HG02588 (cell line): ENCODE results near the gene C1orf210.

Experiments used
- ATAC-seq: cut with Tn5 transposase; IDR thresholded peaks from one replicate; pipeline ENCODE4 v1.9.1; 2021; ENCODE audit warnings: mild to moderate bottlenecking, moderate library complexity; ENCODE audit not compliant: unreplicated experiment

The C1orf210 gene

GRCh38 chr1:43285269-43285990 lies at the start of gene C1orf210:
TSS of gene C1orf210 (minus strand) at chr1:43285581. CDS start at chr1:43283270, 2,311 bp downstream.
- ATAC-seq = no peak

GRCh38 chr1:43334453-43335205 lies 49.2 kb upstream of the C1orf210 start:
- no peak for ATAC-seq

DNA sequence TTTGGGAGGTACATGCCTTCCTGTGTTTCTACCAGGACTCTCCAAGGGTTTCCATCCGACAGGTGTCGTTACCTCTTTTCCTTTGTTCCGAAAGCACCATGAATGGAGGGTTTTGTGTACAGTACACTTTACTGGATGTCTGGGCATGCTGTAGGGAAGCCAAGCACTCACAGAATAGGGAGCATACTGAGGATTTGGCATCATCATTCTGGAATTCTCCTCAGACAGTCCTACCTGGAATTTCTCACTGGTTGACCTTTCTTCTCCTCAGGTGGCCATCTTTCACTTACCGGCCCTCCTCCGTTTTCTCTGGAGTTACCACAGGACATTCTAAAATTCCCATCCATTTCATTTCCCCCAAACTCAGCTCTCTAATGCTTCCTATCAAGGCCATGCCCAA lies 46.3 kb upstream of the C1orf210 start:
- no peak for ATAC-seq

- no peak for ATAC-seq
These were observed 44.8 kb upstream of the C1orf210 start for GRCh38 chr1:43329995-43330751.

- no peak for ATAC-seq
These were observed 42.3 kb upstream of the C1orf210 start for GRCh38 chr1:43327549-43328292.

DNA sequence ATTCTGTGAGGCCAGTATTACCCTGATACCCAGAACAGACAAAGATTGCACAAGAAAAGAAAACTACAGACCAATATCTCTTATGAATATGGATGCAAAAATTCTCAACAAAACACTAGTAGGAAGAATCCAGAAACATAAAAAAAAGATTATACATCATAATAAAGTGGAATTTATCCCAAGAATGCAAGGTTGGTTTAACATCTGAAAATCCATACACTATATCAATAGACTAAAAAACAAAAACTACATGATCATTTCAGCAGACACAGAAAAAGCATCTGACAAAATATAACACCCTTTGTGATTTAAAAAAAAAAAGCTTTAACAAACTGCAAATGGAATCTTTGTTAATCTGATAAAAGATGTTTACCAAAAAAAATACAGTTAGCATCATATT lies 40.0 kb upstream of the C1orf210 start:
- no peak for ATAC-seq

DNA sequence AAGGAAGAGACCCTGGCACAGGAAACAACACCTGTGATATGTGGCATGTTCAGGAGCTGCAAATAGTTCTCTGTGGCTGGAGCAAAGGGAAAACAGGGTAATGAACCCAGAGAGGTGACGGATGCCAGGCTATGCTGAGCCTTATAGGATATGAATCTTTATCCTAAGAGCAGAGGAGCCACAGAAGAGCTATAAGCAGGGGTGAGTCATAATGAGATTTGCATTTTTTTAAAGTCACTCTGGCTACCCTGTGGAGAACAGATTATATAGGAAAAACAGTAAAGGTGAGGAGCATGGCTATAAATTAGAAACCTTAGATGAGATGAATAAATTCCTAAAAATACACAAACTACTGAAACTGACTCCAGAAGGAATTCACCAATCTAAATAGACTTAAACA lies 39.4 kb upstream of the C1orf210 start:
- no peak for ATAC-seq

- ATAC-seq = no peak
These were observed 37.1 kb upstream of the C1orf210 start for GRCh38 chr1:43322506-43322905.

DNA sequence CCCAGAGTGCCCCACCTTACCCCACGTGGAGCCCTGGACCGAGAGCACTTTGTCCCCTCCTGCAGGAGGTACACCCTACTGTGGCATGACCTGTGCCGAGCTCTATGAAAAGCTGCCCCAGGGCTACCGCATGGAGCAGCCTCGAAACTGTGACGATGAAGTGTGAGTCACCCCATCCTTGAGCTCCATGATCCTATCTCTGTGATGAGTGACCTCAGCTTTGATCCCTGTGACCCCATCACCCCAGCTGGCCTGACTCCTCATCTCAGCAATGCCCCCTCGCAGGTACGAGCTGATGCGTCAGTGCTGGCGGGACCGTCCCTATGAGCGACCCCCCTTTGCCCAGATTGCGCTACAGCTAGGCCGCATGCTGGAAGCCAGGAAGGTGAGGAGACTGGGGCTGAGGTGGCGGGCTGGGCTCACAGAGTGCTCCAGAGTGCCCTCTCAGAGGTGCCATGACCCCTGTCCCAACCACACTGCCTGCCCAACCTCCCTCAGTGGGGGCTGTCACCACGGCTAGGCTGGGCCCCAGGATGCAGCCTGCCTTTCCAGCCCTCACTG lies 36.0 kb upstream of the C1orf210 start:
- ATAC-seq = no peak

GRCh38 chr1:43319766-43320165 lies 34.4 kb upstream of the C1orf210 start:
- ATAC-seq = no peak

GRCh38 chr1:43319288-43319687 lies 33.9 kb upstream of the C1orf210 start:
- ATAC-seq = no peak

DNA sequence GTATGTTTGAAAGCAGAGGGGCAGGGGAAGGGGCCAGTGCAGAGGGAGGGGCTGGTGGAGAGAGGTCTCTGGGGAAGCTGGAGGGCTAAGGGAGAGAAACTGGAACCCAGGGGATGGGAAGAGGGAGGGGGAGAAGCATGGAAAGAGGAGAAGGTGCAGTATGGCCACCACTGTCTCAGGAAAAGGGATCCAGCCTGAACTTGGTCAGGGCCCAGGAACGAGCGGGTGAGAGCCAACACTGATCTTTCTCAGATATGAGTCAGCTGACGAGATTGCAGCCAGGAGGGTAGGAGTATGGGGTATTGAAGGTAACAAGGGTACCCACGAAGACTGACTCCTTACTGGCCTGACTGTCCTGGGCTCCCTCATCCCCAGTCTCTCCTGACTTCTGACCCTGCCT lies 33.5 kb upstream of the C1orf210 start:
- no peak for ATAC-seq

GRCh38 chr1:43317817-43318471 lies 32.6 kb upstream of the C1orf210 start:
- ATAC-seq = no peak

DNA sequence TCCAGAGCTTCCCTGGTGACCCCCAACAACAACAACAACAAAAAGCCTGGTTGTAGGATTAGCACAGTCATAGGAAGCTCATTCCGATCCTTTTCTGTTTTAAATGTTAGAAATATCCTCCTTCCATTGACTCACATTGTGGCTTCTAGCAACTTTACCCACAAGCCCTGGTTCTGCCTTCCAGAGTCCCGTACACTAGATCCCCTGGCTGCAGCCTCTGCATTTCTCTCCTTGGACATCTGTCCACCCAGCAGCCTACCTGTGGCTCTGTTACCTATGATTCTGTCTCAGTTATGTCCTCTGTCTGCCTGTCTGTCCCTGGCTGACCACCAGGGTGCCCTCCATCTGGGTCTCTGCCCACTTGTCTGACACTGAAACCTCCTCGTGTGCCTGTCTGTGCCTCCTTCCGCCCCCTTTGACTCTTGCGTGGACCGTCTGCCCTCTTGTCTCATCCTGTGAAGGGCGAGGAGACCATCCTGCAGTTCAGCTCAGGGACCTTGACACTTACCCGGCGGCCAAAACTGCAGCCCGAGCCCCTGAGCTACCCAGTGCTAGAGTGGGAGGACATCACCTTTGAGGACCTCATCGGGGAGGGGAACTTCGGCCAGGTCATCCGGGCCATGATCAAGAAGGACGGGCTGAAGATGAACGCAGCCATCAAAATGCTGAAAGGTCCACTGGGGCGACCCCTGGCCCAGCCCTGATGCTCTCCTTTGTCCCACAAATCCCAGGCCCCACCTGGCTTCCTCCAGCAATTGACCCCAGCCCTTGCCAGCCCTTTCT lies 31.5 kb upstream of the C1orf210 start:
- no peak for ATAC-seq

GRCh38 chr1:43315963-43316737 lies 30.8 kb upstream of the C1orf210 start:
- ATAC-seq = no peak

GRCh38 chr1:43315481-43315880 lies 30.1 kb upstream of the C1orf210 start:
- ATAC-seq = no peak

DNA sequence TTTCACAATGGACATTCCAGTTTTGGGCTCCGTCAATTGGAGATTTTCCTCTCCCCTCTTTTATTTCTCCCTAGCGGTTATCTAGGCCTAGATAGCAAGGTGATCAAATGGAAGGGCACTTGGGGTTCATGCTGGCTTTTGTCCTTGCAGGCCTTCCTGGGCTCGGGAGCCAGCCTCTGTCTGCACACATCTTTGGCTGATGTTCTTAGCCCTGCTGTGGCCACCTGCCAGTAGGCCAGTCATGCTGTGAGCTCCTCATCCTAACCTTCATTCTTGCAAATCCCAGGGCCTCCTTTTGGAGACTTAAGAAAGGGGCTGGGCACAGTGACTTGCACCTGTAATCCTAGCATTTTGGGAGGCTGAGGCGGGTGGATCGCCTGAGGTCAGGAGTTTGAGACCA lies 28.9 kb upstream of the C1orf210 start:
- ATAC-seq = no peak

- ATAC-seq = no peak
These were observed 28.4 kb upstream of the C1orf210 start for GRCh38 chr1:43313771-43314170.
